Neural progenitor cell (in vitro differentiated cells): ENCODE results near the gene RNF157.

Experiments
- CTCF ChIP-seq: fragments of 200-600 bp; sonication (generic); IDR thresholded peaks from 2 replicates; pipeline ENCODE4 v1.5.1; 2017; ENCODE audit warnings: antibody characterized with exemption, mild to moderate bottlenecking
- EZH2 ChIP-seq: fragments of 200-600 bp; sonication (generic); IDR thresholded peaks from 2 replicates; pipeline ENCODE4 v1.6.1; 2017; ENCODE audit warnings: antibody characterized with exemption, mild to moderate bottlenecking, moderate library complexity

- no peak for TF ChIP-seq CTCF
- no peak for TF ChIP-seq EZH2
These were observed 36.4 kb upstream of the RNF157 start for GRCh38 chr17:76276461-76277299.
